Measurements from ENCODE around the gene NPC1.
"Not testable (repeated sequence)": the region's sequence is repeated elsewhere in the genome, so short reads cannot be mapped to it uniquely, and the experiment has no call there.

DNA sequence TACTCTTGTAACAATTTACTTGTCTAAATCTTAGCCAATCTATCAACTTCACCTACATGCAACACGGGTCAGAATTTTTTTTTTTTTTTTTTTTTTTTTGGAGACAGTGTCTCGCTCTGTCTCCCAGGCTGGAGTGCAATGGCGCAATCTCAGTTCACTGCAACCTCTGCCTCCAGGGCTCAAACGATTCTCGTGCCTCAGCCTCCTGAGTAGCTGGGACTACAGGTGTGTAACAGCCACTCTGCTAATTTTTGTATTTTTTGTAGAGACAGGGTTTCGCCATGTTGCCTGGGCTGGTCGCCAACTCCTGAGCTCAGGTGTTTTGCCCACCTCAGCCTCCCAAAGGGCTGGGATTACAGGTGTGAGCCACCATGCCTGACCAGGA lies 26.8 kb upstream of the NPC1 start:
- not testable (repeated sequence) for TF ChIP-seq POLR2A (IDR thresholded peaks at IDR 0.05; ENCODE audit: borderline replicate concordance, extremely low read depth, insufficient read depth, insufficient read length); SIN3A (IDR thresholded peaks at IDR 0.05; ENCODE audit: low read depth); EZH2 (IDR thresholded peaks at IDR 0.05); POLR2AphosphoS5 (IDR thresholded peaks at IDR 0.05; ENCODE audit: low read depth, low read length); SP1 (IDR thresholded peaks at IDR 0.05; ENCODE audit: low read depth); ZNF274 (IDR thresholded peaks at IDR 0.05; ENCODE audit: low read depth, low read length); CEBPB (IDR thresholded peaks at IDR 0.05; ENCODE audit: low read depth); ELF1 (IDR thresholded peaks at IDR 0.05; ENCODE audit: borderline replicate concordance, low read depth); EZH2phosphoT487 (IDR thresholded peaks at IDR 0.05; ENCODE audit: borderline replicate concordance); RAD21 (IDR thresholded peaks at IDR 0.05; ENCODE audit: low read depth)
- TF ChIP-seq, protein P1, sequence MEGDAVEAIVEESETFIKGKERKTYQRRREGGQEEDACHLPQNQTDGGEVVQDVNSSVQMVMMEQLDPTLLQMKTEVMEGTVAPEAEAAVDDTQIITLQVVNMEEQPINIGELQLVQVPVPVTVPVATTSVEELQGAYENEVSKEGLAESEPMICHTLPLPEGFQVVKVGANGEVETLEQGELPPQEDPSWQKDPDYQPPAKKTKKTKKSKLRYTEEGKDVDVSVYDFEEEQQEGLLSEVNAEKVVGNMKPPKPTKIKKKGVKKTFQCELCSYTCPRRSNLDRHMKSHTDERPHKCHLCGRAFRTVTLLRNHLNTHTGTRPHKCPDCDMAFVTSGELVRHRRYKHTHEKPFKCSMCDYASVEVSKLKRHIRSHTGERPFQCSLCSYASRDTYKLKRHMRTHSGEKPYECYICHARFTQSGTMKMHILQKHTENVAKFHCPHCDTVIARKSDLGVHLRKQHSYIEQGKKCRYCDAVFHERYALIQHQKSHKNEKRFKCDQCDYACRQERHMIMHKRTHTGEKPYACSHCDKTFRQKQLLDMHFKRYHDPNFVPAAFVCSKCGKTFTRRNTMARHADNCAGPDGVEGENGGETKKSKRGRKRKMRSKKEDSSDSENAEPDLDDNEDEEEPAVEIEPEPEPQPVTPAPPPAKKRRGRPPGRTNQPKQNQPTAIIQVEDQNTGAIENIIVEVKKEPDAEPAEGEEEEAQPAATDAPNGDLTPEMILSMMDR (IDR thresholded peaks at IDR 0.05 in 2 of 3, conservative IDR thresholded peaks at IDR 0.05 in 1 of 3; ENCODE audit: borderline replicate concordance in 1 of 3, insufficient read depth in 1 of 3, low read depth in 2 of 3, low read length in 2 of 3), result not testable (repeated sequence)
- TF ChIP-seq, protein P2, sequence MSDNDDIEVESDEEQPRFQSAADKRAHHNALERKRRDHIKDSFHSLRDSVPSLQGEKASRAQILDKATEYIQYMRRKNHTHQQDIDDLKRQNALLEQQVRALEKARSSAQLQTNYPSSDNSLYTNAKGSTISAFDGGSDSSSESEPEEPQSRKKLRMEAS (IDR thresholded peaks at IDR 0.05), result not testable (repeated sequence)
